K562 (cell line): ENCODE results near the gene SLC45A3.

ENCODE experiments used
- CTCF ChIP-seq, 3 experiments: IDR thresholded peaks in 2 of 3; conservative IDR thresholded peaks in 1 of 3; 2 replicates each; pipeline ENCODE4 v1.5.1; 2011 to 2012; ENCODE audit warnings: low read length in 3 of 3, mild to moderate bottlenecking in 3 of 3, control low read depth in 2 of 3, improper control_type of control experiment in 1 of 3, inconsistent platforms in 1 of 3, low read depth in 1 of 3, mixed read lengths in 1 of 3, moderate library complexity in 1 of 3; ENCODE audit not compliant: insufficient read depth in 2 of 3
- ESRRA ChIP-seq: fragments of 450-650 bp; IDR thresholded peaks from 2 replicates; pipeline ENCODE4 v1.6.1; 2014; ENCODE audit warnings: low read depth, mild to moderate bottlenecking, moderate library complexity, borderline replicate concordance
- FOXP1 ChIP-seq: sonication (generic); formaldehyde crosslinking; IDR thresholded peaks from 2 replicates; pipeline ENCODE4 v1.8.0; 2022; ENCODE audit warnings: mild to moderate bottlenecking, missing genetic modification reagents
- MED1 ChIP-seq: sonication (generic); formaldehyde crosslinking; IDR thresholded peaks from 2 replicates; pipeline ENCODE4 v1.8.1; 2023; ENCODE audit warnings: missing genetic modification reagents, borderline replicate concordance
- MYBL2 ChIP-seq, 2 experiments: fragments of 450-650 bp in 1 of 2; sonication (generic) in 1 of 2; formaldehyde crosslinking in 1 of 2; IDR thresholded peaks; 2 replicates each; pipeline versions ENCODE4 v1.6.1 to v1.8.1; 2017 to 2022; ENCODE audit warnings: borderline replicate concordance in 1 of 2, inconsistent platforms in 1 of 2, low read depth in 1 of 2, mild to moderate bottlenecking in 1 of 2, missing genetic modification reagents in 1 of 2, moderate library complexity in 1 of 2
- MYC ChIP-seq, 2 experiments: fragments of 250-450 bp in 1 of 2; sonication (Bioruptor Pico) in 1 of 2; IDR thresholded peaks; 2 replicates each; pipeline versions ENCODE4 v1.5.1 to v1.6.1; 2012 to 2021; ENCODE audit warnings: low read depth in 2 of 2, borderline replicate concordance in 1 of 2, improper control_type of control experiment in 1 of 2, low read length in 1 of 2, mild to moderate bottlenecking in 1 of 2, moderate library complexity in 1 of 2
- PTRF ChIP-seq: fragments of 450-650 bp; IDR thresholded peaks from 2 replicates; pipeline ENCODE4 v1.6.1; 2016; ENCODE audit warnings: mild to moderate bottlenecking, missing genetic modification characterization, missing compliant biosample characterization
- ZC3H11A ChIP-seq: IDR thresholded peaks from 2 replicates; pipeline ENCODE4 v1.6.1; 2012; ENCODE audit warnings: low read depth, low read length, improper control_type of control experiment
- TF ChIP-seq, protein P1 (sequence below): IDR thresholded peaks from 3 replicates; pipeline ENCODE4 v1.6.1; 2011; ENCODE audit warnings: borderline replicate concordance, mild to moderate bottlenecking; ENCODE audit not compliant: insufficient read length, insufficient read depth

GRCh38 chr1:205662791-205663190 is 17.5 kb downstream of the SLC45A3 start:
- TF ChIP-seq ZC3H11A (no peak), PTRF (no peak), MYBL2 (IDR thresholded peaks at IDR 0.05; ENCODE audit: low read depth) (no peak), MYBL2 (CRISPR knock-in tag; IDR thresholded peaks at IDR 0.05; ENCODE audit: borderline replicate concordance) (no peak), MED1 (CRISPR knock-in tag) (no peak), MYC (IDR thresholded peaks at IDR 0.05; ENCODE audit: low read depth, low read length) (no peak), MYC (CRISPR knock-in tag; IDR thresholded peaks at IDR 0.05; ENCODE audit: borderline replicate concordance, low read depth) (no peak), FOXP1 (CRISPR knock-in tag) (no peak), CTCF (IDR thresholded peaks at IDR 0.05 in 2 of 3, conservative IDR thresholded peaks at IDR 0.05 in 1 of 3; ENCODE audit: insufficient read depth in 2 of 3, low read depth in 1 of 3, low read length in 3 of 3) (no peak), ESRRA (no peak)
- TF ChIP-seq, protein P1, sequence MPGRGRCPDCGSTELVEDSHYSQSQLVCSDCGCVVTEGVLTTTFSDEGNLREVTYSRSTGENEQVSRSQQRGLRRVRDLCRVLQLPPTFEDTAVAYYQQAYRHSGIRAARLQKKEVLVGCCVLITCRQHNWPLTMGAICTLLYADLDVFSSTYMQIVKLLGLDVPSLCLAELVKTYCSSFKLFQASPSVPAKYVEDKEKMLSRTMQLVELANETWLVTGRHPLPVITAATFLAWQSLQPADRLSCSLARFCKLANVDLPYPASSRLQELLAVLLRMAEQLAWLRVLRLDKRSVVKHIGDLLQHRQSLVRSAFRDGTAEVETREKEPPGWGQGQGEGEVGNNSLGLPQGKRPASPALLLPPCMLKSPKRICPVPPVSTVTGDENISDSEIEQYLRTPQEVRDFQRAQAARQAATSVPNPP = no peak
